K562 (cell line): ENCODE results near the gene TMEM252. TPM values are rescaled to one million over a fixed set of nuclear protein-coding genes. Genes with fewer than 3 reads are reported as not detected.

ENCODE experiments used
- ATAC-seq: fragments of 200-7000 bp; cut with Tn5 transposase; 3 replicates; pipeline ENCODE4 v1.9.1; 2020; ENCODE audit warnings: moderate library complexity
- BruUV-seq: library from RNA; stranded (reverse); fragments of 400-500 nt; replicated peaks from 2 replicates; lab custom pipeline; 2021; lab: Mats Ljungman, UMichigan
- CTCF ChIA-PET: fragments of 300-600 bp; formaldehyde crosslinking; extraction: SDS; loops from one replicate; lab custom pipeline; 2021; ENCODE audit warnings: low intra/inter-chr PET ratio; lab: Yijun Ruan, JAX
- POLR2A ChIA-PET: fragments of 300-600, 350-650 bp; sonication (Branson Sonifier 250); formaldehyde crosslinking; extraction: SDS; loops from one replicate; lab custom pipeline; 2021; ENCODE audit warnings: antibody characterized with exemption, inconsistent platforms; lab: Yijun Ruan, JAX
- DNase-seq, 4 experiments: peaks; one replicate each; pipeline versions ENCODE4 v3.0.0 to v3.0.0-alpha.2; 2011 to 2018; ENCODE audit warnings: low spot score in 3 of 4, mixed read lengths in 3 of 4; ENCODE audit errors: extremely low read depth in 1 of 4
- FAIRE-seq: peaks from 2 replicates; lab custom pipeline; 2011; peaks lifted over from hg19 to GRCh38; lab: Jason Lieb, UNC
- H2AFZ ChIP-seq: 2 replicates; pipeline ENCODE4 v1.6.0; 2011; ENCODE audit warnings: low read depth, low read length, control low read depth, inconsistent platforms
- H3K27ac ChIP-seq: fragments of 200-600 bp; 3 replicates; pipeline ENCODE4 v1.8.0; 2011; ENCODE audit warnings: low read depth, mild to moderate bottlenecking, control low read depth, inconsistent platforms, low read length, moderate library complexity, mixed read lengths; ENCODE audit errors: extremely low read depth
- H3K27me3 ChIP-seq, 2 experiments: fragments of 300-600 bp in 1 of 2; 2 replicates in 1 of 2; 3 replicates in 1 of 2; pipeline versions ENCODE4 v1.6.0 to v1.8.0; 2011; ENCODE audit warnings: inconsistent platforms in 2 of 2, low read length in 2 of 2, mild to moderate bottlenecking in 1 of 2, mixed read lengths in 1 of 2, moderate library complexity in 1 of 2; ENCODE audit not compliant: control insufficient read depth in 2 of 2, insufficient read depth in 2 of 2
- H3K36me3 ChIP-seq: fragments of 300-600 bp; 3 replicates; pipeline ENCODE4 v1.8.0; 2011; ENCODE audit warnings: mild to moderate bottlenecking, low read length, inconsistent platforms; ENCODE audit not compliant: control insufficient read depth, insufficient read depth
- H3K4me1 ChIP-seq, 2 experiments: fragments of 200-600 bp in 1 of 2; replicated peaks in 1 of 2; 2 replicates in 1 of 2; 3 replicates in 1 of 2; pipeline versions ENCODE4 v1.5.1 to v1.8.0; 2011; ENCODE audit warnings: inconsistent platforms in 2 of 2, low read length in 2 of 2, mild to moderate bottlenecking in 1 of 2, mixed read lengths in 1 of 2, moderate library complexity in 1 of 2; ENCODE audit not compliant: control insufficient read depth in 2 of 2, insufficient read depth in 2 of 2
- H3K4me2 ChIP-seq: 2 replicates; pipeline ENCODE4 v1.6.1; 2011; ENCODE audit warnings: low read length, control low read depth, inconsistent platforms, mixed read lengths; ENCODE audit not compliant: insufficient read depth
- H3K4me3 ChIP-seq: fragments of 200-600 bp; sonication (generic), shearing (Covaris generic); 2 replicates; pipeline ENCODE4 v1.5.1; 2016; ENCODE audit warnings: control low read depth, inconsistent platforms
- H3K79me2 ChIP-seq: fragments of 200-600 bp; 3 replicates; pipeline ENCODE4 v1.8.0; 2011; ENCODE audit warnings: low read length, inconsistent platforms; ENCODE audit not compliant: control insufficient read depth, insufficient read depth
- H3K9ac ChIP-seq, 2 experiments: 2 replicates each; pipeline versions ENCODE4 v1.6.0 to v1.6.1; 2011; ENCODE audit warnings: low read depth in 2 of 2, low read length in 2 of 2, control low read depth in 1 of 2, inconsistent platforms in 1 of 2, mild to moderate bottlenecking in 1 of 2, mixed read lengths in 1 of 2; ENCODE audit not compliant: insufficient read depth in 1 of 2
- H3K9me1 ChIP-seq: one replicate; pipeline ENCODE4 v1.6.0; 2011; ENCODE audit warnings: inconsistent platforms, mild to moderate bottlenecking, low read length, moderate library complexity; ENCODE audit not compliant: control insufficient read depth, insufficient read depth
- H3K9me3 ChIP-seq: replicated peaks from 2 replicates; pipeline ENCODE4 v1.5.1; 2011; ENCODE audit warnings: low read depth, low read length, inconsistent platforms; ENCODE audit not compliant: control insufficient read depth, insufficient read depth
- H4K20me1 ChIP-seq: replicated peaks from 2 replicates; pipeline ENCODE4 v1.6.1; 2011; ENCODE audit warnings: low read length, inconsistent platforms, mixed read lengths; ENCODE audit not compliant: control insufficient read depth, insufficient read depth
- BRF2 ChIP-seq: IDR thresholded peaks from 3 replicates; pipeline ENCODE4 v1.6.1; 2011; ENCODE audit warnings: borderline replicate concordance, mild to moderate bottlenecking; ENCODE audit not compliant: insufficient read length, insufficient read depth
- CBFB ChIP-seq: sonication (generic); formaldehyde crosslinking; IDR thresholded peaks from 2 replicates; pipeline ENCODE4 v1.4.0; 2020; ENCODE audit warnings: mild to moderate bottlenecking, missing genetic modification reagents
- EZH2 ChIP-seq: IDR thresholded peaks from 2 replicates; pipeline ENCODE4 v1.6.1; 2012; ENCODE audit warnings: low read depth, mild to moderate bottlenecking, inconsistent platforms, low read length, borderline replicate concordance
- HBP1 ChIP-seq: fragments of 450-650 bp; formaldehyde crosslinking; IDR thresholded peaks from 2 replicates; pipeline ENCODE4 v1.4.0; 2022; ENCODE audit warnings: missing genetic modification characterization
- NFRKB ChIP-seq: fragments of 450-650 bp; IDR thresholded peaks from 2 replicates; pipeline ENCODE4 v1.6.1; 2016; ENCODE audit warnings: low read depth
- PURB ChIP-seq: sonication (generic); formaldehyde crosslinking; IDR thresholded peaks from 2 replicates; pipeline ENCODE4 v1.9.0; 2021; ENCODE audit warnings: low read depth, mild to moderate bottlenecking, missing genetic modification reagents
- PYGO2 ChIP-seq: fragments of 450-650 bp; IDR thresholded peaks from 2 replicates; pipeline ENCODE4 v1.6.1; 2016; ENCODE audit warnings: mild to moderate bottlenecking, missing genetic modification characterization, moderate library complexity, missing compliant biosample characterization
- TOE1 ChIP-seq, 2 experiments: fragments of 450-650 bp in 1 of 2; sonication (generic) in 1 of 2; formaldehyde crosslinking in 1 of 2; IDR thresholded peaks; 2 replicates each; pipeline versions ENCODE4 v1.7.1 to v1.8.0; 2016 to 2022; ENCODE audit warnings: borderline replicate concordance in 2 of 2, mild to moderate bottlenecking in 2 of 2, antibody characterized with exemption in 1 of 2, inconsistent platforms in 1 of 2, low read depth in 1 of 2, missing genetic modification reagents in 1 of 2, moderate library complexity in 1 of 2
- ZNF146 ChIP-seq: IDR thresholded peaks from one replicate; pipeline ENCODE4 v1.6.1; 2018; ENCODE audit warnings: missing compliant biosample characterization; ENCODE audit not compliant: unreplicated experiment
- ZZZ3 ChIP-seq: fragments of 450-650 bp; IDR thresholded peaks from 2 replicates; pipeline ENCODE4 v1.6.1; 2016; ENCODE audit warnings: antibody characterized with exemption, mild to moderate bottlenecking, moderate library complexity
- whole genome bisulfite sequencing: fragments of 100-300 bp; shearing (Covaris generic); methylation state at CpG from one replicate; pipeline ENCODE4 v1.1.6; 2016; ENCODE audit warnings: low coverage, mixed read lengths; ENCODE audit not compliant: insufficient coverage; ENCODE audit errors: missing lambda C conversion rate; 5-methylcytosine and 5-hydroxymethylcytosine counted together
- in situ Hi-C: fragments of 300-500 bp; cut with MboI; formaldehyde crosslinking; loops from 4 replicates; pipeline ENCODE4 v1.15.0; 2018; ENCODE audit warnings: inconsistent platforms, mixed read lengths
- intact Hi-C: fragments of 100-400 bp; cut with micrococcal nuclease; formaldehyde crosslinking; loops from 2 replicates; pipeline ENCODE4 v1.14.2; 2022
- polyA plus RNA-seq, 8 experiments: library from polyadenylated mRNA; depleted of rRNA in 4 of 8; stranded (reverse) in 5 of 8; unstranded in 3 of 8; fragments of >200 nt; fragmentation: Nextera tagmentation in 2 of 8; fragmentation: Illumina TruSeq in 1 of 8; extraction: Ambion mirVana in 2 of 8; extraction: Trizol in 1 of 8; gene quantifications; 2 replicates each; pipeline versions ENCODE4 v1.2.1 to v1.2.3, GENCODE V29; 2011 to 2014; ENCODE audit warnings: inconsistent platforms in 1 of 8, missing spikeins in 1 of 8
- total RNA-seq, 7 experiments: library from RNA; depleted of rRNA in 6 of 7; stranded (reverse); fragments of >200 nt in 6 of 7; fragmentation: Illumina TruSeq in 2 of 7; extraction: Trizol in 2 of 7; gene quantifications; 2 replicates each; pipeline versions ENCODE4 v1.2.1 to v1.2.3, GENCODE V29; 2011 to 2021; ENCODE audit warnings: low replicate concordance in 1 of 7
- TF ChIP-seq, protein P1 (sequence below): fragments of 450-650 bp; IDR thresholded peaks from 2 replicates; pipeline ENCODE4 v1.6.1; 2016; ENCODE audit warnings: borderline replicate concordance
- TF ChIP-seq, protein P2 (sequence below), 2 experiments: fragments of 200-800 bp in 1 of 2; sonication (Bioruptor generic) in 1 of 2; sonication (generic) in 1 of 2; formaldehyde crosslinking in 1 of 2; IDR thresholded peaks in 1 of 2; conservative IDR thresholded peaks in 1 of 2; 2 replicates each; pipeline versions ENCODE4 v1.5.0 to v1.6.1; 2016 to 2020; ENCODE audit warnings: missing compliant biosample characterization in 1 of 2, missing genetic modification characterization in 1 of 2, missing genetic modification reagents in 1 of 2
- TF ChIP-seq, protein P3 (sequence below): fragments of 250-450 bp; sonication (Bioruptor Pico); IDR thresholded peaks from 2 replicates; pipeline ENCODE4 v1.5.0; 2020; ENCODE audit warnings: mild to moderate bottlenecking

The TMEM252 gene
- total and polyA plus RNA-seq, 9 of the 15 experiments (the other 6 are each of a cell fraction or from before 2014, with no cell fraction given), result not detected

DNA sequence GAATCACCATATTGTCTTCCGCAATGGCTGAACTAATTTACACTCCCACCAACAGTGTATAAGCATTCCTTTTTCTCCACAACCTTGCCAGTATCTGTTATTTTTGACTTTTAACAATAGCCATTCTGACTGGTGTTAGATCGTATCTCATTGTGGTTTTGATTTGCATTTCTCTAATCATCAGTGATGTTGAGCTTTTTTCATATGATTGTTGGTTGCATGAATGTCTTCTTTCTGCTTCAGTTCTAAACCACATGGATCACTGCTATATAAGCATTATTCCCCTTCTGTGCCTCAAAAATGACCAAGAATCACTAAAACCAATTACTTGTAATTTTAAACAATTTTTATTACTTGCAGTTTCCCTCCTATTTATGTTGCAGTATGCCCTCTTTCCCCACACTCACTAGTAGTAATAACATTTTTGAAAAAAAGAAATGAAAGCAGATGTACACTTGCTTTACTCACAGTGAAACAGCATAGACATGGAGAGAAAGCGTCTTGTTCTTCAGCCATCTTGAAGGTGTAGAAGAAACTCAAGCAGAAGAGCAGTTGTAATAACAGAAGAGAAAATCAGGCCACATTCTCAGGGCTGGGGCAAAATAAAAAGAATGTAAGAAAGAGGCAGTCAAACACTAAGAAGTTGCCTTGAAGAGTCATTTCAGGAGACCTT lies 4.5 kb upstream of the TMEM252 start:
- ChIA-PET CTCF (no interaction called here), POLR2A (interaction anchor here (0.7 kb wide), 1 partner anchor 35 kb away, joined by 3 read pairs; no protein-coding TSS in a partner anchor)
- WGBS, result 0% methylated on average over 3 of the region's 3 CpGs
- Histone ChIP-seq H3K9ac (no peak overlapping the region), H3K27me3 (peaks cover 0 to 3% of the 10 kb centered on the region in 2 experiments; a peak in 2 of 5 replicates), H3K9me3 (no peaks in the 10 kb centered on the region), H3K4me1 (no peaks in the 10 kb centered on the region), H3K79me2 (no peaks in the 10 kb centered on the region), H2AFZ (no peak overlapping the region), H3K4me2 (no peak overlapping the region), H3K9me1 (no peaks in the 10 kb centered on the region), H3K36me3 (no peaks in the 10 kb centered on the region), H4K20me1 (no peaks in the 10 kb centered on the region), H3K27ac (no peak overlapping the region), H3K4me3 (no peak overlapping the region)
- no peak for TF ChIP-seq PYGO2 (tag)
- no peak for TF ChIP-seq ZZZ3
- no peak for TF ChIP-seq TOE1 (IDR thresholded peaks at IDR 0.05; ENCODE audit: borderline replicate concordance)
- no peak for TF ChIP-seq TOE1 (CRISPR knock-in tag; IDR thresholded peaks at IDR 0.05; ENCODE audit: borderline replicate concordance, low read depth)
- TF ChIP-seq, protein P1, sequence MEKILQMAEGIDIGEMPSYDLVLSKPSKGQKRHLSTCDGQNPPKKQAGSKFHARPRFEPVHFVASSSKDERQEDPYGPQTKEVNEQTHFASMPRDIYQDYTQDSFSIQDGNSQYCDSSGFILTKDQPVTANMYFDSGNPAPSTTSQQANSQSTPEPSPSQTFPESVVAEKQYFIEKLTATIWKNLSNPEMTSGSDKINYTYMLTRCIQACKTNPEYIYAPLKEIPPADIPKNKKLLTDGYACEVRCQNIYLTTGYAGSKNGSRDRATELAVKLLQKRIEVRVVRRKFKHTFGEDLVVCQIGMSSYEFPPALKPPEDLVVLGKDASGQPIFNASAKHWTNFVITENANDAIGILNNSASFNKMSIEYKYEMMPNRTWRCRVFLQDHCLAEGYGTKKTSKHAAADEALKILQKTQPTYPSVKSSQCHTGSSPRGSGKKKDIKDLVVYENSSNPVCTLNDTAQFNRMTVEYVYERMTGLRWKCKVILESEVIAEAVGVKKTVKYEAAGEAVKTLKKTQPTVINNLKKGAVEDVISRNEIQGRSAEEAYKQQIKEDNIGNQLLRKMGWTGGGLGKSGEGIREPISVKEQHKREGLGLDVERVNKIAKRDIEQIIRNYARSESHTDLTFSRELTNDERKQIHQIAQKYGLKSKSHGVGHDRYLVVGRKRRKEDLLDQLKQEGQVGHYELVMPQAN, result no peak
- no peak for TF ChIP-seq HBP1 (CRISPR knock-in tag)
- no peak for TF ChIP-seq PURB (CRISPR knock-in tag)
- no peak for TF ChIP-seq CBFB
- no peak for TF ChIP-seq BRF2
- no peak for TF ChIP-seq ZNF146 (CRISPR knock-in tag)
- TF ChIP-seq, protein P2, sequence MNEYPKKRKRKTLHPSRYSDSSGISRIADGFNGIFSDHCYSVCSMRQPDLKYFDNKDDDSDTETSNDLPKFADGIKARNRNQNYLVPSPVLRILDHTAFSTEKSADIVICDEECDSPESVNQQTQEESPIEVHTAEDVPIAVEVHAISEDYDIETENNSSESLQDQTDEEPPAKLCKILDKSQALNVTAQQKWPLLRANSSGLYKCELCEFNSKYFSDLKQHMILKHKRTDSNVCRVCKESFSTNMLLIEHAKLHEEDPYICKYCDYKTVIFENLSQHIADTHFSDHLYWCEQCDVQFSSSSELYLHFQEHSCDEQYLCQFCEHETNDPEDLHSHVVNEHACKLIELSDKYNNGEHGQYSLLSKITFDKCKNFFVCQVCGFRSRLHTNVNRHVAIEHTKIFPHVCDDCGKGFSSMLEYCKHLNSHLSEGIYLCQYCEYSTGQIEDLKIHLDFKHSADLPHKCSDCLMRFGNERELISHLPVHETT (CRISPR knock-in tag; conservative IDR thresholded peaks at IDR 0.05 in 1 of 2, IDR thresholded peaks at IDR 0.05 in 1 of 2), result no peak
- TF ChIP-seq EZH2, result no peak
- TF ChIP-seq NFRKB, result no peak
- TF ChIP-seq, protein P3, sequence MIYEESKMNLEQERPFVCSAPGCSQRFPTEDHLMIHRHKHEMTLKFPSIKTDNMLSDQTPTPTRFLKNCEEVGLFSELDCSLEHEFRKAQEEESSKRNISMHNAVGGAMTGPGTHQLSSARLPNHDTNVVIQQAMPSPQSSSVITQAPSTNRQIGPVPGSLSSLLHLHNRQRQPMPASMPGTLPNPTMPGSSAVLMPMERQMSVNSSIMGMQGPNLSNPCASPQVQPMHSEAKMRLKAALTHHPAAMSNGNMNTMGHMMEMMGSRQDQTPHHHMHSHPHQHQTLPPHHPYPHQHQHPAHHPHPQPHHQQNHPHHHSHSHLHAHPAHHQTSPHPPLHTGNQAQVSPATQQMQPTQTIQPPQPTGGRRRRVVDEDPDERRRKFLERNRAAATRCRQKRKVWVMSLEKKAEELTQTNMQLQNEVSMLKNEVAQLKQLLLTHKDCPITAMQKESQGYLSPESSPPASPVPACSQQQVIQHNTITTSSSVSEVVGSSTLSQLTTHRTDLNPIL (CRISPR knock-in tag), result no peak
- no peak for FAIRE-seq
- no peak for ATAC-seq
- no peak for DNase-seq
- in situ Hi-C loops, result no loop called here
- intact Hi-C loops, result no loop called here
- BruUV-seq, result no TSS peak
